Right forelimb (tissue), 1 donor: ENCODE results near the gene EXOSC9.
"Not testable (repeated sequence)": the region's sequence is repeated elsewhere in the genome, so short reads cannot be mapped to it uniquely, and the experiment has no call there.

Source experiments
- DNase-seq: peaks from one replicate; pipeline ENCODE4 v3.0.0-alpha.2; 2018

EXOSC9 gene, protein sequence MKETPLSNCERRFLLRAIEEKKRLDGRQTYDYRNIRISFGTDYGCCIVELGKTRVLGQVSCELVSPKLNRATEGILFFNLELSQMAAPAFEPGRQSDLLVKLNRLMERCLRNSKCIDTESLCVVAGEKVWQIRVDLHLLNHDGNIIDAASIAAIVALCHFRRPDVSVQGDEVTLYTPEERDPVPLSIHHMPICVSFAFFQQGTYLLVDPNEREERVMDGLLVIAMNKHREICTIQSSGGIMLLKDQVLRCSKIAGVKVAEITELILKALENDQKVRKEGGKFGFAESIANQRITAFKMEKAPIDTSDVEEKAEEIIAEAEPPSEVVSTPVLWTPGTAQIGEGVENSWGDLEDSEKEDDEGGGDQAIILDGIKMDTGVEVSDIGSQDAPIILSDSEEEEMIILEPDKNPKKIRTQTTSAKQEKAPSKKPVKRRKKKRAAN

DNA sequence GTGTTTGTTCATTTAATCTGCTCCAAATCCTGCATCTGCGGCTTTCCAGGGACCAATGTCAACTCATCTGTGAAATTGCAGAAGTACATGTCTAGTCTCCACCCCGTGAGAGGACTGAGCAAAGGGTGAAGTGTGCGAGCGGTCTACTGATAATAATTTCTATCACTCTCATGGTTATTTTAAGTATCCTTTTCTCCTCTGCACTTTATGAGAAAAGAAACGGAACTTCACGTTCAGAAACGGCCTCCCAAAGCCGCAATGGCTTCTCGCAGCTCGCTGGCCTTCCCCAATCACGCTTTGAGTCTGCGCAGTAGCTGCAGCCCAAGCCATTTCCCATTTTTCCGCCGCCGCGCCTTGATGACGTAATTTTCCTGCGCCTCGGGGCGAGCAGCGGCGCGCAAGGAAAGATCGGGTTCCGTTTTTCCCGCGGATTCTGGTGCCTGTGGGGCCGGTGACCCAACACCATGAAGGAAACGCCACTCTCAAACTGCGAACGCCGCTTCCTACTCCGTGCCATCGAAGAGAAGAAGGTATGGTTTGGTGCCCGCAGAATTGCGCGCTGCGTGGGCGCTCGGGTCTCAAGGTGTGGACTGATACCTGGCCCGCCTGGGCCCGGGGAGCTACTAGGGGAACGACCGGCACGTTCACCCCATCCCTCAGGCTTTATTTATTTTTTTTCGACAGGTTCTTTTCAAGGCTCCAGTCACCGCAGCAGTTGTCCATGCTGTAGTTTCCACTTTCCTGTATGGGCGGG lies at the start of gene EXOSC9:
TSS of gene EXOSC9 (plus strand) at position 363 of the 754 bp plus-strand sequence. CDS start at position 465, 102 bp downstream.
- DNase-seq = peak; percentile 97

DNA sequence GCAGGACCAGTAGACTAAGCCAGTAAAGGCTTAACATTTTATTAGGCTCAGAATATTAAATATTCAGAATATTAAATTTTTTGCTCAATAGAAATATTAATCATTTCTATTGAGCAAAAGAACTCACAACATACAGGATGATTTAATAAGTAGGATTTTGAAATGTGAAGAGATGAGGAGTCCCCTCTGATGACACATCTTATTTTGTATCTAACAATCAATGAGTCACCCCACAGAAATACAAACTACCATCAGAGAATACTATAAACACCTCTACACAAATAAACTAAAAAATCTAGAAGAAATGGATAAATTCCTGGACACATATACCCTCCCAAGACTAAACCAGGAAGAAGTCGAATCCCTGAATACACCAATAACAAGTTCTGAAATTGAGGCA lies 49.0 kb upstream of the EXOSC9 start:
- not testable (repeated sequence) for DNase-seq

DNA sequence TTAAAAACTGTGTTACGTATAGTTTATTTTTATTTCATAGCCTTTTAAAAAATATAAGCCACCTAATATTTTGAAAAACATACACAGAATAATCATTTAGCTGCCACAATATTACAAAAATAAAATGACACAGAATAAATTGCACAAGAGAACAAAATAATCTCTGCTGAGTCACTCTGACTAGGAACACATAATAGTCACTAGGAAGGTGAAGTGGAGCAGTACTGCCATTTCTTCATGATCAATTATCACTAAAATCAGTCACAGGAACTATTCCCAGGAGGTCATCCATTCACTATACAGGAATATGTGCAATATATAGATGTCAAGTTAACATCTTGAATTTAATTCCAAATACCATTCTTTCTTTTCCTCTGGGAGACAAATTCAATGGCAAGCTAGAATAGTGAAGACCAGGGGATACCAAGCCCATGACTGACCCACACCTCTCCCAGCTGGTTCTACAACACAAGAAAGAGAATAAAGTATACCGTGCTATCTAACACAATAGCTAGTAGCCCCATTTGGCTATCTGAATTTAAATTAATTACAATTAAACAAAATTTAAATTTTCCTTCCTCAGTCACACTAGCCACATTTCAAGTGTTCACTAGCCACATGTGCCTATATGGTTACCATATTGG lies 42.1 kb upstream of the EXOSC9 start:
- DNase-seq = no peak

DNA sequence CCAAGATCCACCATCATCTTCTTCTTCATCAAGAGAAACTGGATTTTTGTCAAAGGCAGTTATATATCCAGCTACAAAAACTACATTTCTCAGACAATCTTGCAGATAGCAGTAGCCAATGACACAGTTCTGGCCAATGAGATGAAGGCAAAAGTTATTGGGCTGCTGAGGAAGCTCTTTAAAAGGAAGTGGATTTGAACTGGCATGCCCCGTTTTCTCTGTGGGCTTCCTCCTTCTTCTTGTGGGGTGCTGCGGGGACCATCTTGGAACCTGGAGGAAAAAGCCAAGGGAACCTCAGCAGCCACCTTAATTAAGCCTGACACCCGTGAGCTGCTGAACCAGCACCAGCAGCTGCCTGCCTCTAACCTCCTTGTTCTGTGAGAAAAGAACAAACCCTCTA lies 40.9 kb upstream of the EXOSC9 start:
- DNase-seq = no peak

DNA sequence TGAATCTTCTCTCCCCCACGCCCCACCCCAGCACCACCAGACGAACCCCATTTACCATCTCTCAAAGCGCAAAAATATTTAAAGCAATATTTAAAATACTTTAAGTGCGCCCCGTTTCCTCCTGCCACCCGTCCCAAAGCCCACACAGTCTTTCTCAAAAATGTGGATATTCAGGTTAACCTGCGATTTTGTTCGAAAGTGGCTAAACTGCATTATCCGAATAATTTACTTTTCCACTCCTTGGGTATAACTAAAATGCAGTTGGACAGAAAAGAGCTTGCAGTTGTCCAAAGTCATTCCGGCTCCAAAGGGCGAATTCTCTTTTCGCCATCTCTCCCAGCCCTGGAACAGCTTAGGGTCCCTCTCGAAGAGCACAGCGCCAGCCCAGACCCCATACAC lies 36.8 kb upstream of the EXOSC9 start:
- DNase-seq = no peak

DNA sequence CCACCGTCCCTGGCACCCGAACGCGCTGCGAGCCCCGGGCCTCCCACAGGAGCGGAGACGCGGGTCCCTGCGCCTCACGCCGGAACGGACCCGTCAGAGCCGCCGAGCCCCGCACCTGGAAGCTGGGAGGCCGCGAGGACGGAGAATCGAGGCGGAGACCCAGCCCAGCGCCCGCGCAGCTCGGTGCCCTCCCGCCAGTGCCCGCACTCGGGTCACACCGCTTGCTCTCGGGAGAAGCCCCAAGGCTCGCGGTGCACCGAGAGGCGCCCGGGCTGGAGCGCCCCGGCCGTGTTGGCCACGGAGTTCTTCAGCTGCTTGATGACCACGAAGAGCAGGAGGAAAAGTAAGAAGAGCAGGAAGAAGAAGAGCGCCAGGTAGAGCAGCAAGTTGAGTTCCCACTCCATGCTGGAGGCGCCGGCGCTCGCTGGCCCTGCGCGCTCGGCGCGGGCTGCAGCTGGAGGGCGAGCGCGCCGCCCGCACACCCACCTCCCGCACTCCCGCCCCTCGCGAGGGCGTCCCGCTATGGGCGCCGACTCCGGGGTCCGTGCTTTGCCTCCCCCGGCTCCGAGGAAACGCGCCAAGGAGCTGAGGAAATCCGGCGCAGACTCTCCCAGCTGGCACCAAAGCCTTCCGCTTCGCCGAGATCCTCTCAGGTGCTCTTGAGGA lies 36.3 kb upstream of the EXOSC9 start, which contains the start of gene SMIM43:
TSS of gene SMIM43 (minus strand) at position 463 of the 666 bp plus-strand sequence. CDS start at position 404, 59 bp downstream.
- peak; percentile 52 for DNase-seq

DNA sequence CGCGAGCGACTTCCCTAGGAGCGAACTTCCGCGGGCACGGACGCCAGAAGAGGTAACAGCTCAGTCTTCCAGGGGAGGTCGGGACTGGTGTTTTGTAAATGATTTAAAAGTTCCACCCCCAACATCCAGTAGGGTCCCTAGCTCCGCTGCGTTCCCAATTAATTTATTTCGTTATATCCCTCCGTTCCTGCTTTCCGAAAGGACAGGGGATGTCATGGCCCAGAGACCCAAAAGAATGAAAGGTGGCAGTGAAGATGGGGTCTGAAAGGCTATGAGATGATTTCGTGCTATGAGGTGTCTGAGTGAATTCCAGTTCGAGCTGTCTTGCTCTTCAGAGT lies 35.8 kb upstream of the EXOSC9 start:
- DNase-seq = no peak

DNA sequence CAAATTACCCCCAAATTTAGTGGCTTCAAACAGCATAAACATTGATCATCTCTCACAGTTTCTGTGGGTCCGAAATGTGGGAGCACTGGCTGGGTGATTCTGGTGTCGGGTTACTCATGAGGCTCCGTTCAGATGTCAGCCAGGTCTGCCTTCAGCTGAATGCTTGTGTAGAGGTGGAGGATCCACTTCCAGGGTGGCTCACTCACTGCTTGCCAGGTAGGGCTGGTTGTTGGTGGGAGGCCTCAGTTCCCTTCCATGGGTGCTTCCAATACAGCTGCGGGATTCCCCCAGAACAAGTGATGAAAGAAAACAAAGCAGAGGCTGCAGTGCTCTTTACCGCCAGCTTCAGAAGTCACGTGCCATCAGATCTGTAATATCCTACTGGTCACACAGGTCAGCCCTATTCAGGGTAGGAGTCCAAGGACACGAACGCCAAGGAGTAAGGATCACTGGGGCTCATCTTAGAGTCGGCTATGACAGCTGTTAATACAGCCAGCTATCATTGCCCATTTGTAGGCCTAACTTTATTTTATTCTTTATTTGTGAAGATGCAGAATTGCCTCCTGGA lies 35.1 kb upstream of the EXOSC9 start:
- DNase-seq = no peak

DNA sequence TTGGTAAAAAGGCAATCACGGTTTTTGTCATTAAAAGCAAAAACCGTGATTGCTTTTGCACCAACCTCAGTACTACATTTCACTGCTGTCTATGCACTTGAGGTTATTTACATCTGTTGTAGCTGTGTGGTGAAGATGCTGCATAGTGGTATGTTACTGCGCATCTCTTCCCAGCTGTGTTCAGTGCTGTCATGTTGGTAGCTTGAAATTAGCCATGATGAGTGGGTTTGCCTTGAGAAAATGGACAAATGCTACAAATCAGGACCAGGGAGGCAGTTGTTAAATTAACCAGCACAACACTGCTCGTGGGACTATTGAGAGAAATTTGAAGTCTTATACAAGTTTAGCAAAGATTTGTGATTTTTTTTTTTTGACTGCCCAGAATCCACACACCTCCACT lies 34.0 kb upstream of the EXOSC9 start:
- DNase-seq = no peak

DNA sequence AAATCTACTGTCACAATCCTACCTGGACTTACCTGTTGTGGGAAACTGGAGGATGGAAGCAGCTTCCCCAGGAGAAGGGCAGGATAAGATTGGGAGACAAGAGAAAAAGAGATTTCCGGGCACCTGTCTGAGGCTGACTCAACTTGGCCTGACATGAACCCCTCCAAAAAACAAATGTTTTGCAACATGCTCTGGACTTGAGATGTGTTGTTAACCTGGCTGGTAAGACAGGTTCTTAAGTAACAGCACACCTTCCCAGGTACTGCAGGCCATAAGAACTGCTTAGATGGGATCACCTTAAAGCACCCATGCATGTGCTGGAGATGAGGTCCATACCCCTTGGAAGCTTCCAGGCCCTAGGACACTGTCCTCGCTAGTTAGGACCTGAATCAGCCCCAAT lies 31.8 kb upstream of the EXOSC9 start:
- DNase-seq = no peak

DNA sequence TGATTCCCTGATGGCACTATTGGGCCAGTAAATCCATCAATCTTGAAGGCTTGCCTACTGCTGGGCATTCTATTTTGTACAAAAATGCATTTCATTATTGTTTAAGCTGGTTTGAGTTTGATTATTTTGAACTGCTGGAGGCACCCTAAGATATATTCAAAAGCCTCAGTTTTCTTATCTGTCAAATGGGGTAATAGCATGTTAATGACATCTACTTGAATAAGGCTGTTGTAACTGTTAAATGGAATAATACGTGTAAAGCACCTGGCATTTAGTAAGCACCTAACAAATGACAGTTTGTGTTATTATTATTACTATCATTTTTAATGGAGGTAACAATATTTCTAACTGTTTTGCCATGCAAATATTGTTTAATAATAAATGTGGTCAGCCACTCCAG lies 29.3 kb upstream of the EXOSC9 start:
- DNase-seq = no peak

DNA sequence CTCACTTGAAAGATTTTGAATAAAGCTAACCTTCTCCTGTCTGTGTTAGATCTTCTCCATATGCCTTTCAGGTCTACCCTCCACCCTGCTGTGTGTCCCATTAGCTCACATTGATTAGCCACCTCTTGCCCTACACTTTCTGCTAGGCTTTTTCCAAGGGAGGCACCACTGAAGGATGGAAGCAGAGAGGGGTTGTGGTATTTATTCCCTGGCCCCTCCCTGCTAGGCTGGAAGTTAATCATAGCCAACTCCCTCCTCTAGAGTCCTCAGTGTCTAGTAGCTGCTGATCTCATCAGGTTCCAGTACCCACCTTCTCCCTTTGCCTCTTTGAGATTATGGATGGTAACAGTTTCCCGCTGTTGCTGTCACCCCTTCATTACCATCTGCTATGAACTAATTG lies 27.2 kb upstream of the EXOSC9 start:
- DNase-seq = no peak

DNA sequence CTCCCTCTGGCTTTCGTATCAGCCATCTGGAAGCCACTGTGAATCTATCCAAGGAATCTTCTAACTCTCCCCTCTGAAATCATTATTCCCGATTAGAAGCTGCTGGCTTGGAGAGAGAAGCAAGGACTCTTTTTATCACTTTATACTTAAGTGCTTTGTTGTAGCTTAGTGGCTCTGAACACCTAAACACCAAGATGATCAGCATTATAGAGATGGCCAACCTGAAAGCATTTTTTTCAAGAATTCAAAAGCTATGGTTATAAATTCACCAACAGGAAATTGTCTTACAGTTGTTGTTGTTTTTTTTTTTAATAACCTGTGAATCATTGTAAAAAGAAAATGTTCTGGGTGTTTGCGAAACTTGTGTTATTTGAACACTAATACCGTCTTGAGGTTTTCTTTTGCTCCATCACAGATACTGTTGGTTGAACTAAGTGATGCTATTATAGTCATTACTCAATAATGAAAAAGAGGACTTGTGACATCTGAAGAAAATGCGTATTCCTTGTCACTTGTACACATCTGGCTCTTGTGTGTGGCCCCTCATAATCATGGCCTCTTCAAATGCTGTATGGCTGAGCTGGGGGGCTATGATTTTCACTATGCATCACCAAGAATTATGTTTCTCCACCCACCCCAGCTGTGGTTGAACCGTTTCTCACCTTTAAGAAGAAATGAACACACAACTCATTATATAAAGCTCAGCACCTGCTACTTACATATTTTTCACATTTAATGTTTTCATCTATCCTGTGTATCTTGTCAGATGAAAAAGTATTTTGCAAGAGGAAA lies 24.3 kb upstream of the EXOSC9 start:
- DNase-seq = no peak

DNA sequence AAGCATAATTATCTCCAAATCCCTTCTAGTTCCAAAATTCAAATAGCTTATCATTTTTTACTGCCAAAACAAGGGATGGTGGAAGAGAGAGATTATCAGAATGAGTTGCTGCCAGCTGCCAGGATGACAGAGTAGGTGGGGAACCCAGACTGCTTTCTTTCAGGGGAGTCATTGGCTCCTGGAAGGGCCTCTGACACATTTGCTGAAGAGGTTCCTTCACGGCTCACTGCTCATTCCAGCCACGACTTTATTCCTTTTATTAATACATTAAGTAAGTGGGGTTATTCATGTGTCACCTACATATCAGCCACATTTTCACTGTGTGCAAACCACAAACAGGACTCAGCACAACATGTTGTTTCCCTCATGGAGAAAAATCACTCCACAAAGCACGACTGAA lies 23.5 kb upstream of the EXOSC9 start:
- DNase-seq = no peak

DNA sequence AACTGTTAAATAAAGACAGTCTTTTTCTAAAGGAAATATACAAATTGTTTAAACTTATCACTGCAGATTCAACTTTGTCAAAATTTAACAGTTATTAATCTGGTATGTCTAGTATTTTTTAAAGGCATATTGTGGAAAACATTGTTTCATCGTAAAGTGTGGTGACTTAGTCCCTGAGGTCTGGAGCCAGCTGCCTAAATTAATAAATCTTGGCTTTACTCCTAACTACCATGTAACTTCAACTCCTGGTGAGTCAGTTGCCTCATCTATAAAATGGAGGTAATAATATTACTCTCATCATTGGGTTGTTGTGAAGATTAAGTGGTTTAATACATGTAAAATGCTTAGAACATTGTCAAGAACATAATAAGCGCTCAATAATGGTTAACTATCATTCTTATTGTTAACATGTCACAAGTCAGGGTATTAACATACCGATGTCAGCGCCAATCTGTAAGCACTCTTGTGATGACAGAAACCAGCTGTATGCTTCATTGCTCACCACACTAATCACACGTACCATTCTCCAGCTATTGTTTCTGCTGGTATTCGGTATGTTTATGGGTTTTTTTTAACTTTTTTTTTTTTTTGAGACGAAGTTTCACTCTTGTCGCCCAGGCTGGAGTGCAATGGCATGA lies 22.0 kb upstream of the EXOSC9 start:
- no peak for DNase-seq

DNA sequence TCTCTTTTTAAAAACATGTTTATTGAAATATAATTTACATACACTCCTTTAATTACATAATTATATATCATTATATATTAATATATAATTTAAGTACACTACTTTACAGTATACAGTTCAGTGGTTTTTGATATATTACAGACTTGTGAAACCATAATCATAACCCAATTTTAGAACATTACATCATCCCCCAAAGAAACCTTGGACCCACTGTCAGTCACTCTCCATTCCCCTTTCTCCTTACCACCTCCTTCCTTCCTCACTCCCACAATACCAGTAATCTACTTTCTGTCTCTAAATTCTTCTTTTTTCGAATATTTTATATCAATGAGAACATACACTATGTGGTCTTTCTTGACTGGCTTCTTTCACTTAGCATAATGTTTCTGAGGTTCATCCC lies 17.9 kb upstream of the EXOSC9 start:
- DNase-seq = no peak

DNA sequence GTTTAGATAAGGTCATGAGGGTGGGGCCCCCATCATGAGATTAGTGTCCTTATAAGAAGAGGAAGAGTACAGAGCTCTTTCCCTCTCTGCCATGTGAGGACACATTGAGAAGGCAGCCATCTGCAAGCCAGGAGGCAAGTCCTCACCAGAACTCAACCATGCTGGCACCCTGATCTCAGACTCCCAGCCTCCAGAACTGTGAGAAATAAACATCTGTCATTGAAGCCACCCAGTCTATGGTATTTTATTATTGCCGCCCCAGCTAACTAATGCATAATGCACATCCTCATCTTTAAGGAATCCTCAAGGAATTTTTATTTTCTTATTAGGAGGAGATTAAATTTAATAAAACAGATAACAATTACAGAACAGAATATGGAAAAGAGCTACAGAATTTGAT lies 16.7 kb upstream of the EXOSC9 start:
- DNase-seq = no peak

DNA sequence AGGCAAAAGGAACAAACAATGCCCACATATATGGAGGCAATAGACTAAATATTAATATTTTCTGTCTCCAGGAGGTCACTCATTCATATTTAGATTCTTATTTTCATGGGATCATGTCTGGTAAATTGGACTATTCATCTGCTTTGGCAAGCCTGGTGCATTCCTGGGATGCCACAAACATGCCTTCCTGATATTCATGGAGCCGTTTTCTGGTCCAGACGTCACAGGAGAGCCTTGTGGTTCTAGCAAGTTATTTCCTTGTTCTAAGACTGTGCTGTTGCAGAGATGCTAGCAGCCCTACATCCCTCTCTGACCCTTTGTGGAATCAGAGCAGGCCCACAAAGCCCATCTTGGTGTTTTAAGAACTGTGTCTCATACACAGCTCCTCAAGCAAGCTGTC lies 16.1 kb upstream of the EXOSC9 start:
- DNase-seq = no peak

DNA sequence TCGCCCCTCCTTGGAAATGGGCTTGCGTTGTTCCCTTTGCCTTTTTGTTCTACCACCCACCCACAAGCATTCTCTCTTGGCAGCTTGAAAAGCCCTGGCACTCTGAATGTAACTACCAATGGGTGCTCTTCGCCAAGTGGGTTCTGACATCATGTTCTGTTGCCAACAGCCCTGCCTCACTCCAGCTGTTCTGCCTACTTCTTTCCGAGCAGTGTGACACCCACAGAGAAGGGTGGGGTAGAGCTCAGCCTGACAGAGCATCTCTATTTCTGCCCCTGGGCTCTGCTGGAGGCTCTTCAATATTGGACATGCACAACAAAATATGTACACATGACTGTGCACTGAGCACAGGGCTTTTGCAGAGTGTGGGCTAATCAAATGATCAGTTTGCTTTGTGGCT lies 15.6 kb upstream of the EXOSC9 start:
- no peak for DNase-seq

DNA sequence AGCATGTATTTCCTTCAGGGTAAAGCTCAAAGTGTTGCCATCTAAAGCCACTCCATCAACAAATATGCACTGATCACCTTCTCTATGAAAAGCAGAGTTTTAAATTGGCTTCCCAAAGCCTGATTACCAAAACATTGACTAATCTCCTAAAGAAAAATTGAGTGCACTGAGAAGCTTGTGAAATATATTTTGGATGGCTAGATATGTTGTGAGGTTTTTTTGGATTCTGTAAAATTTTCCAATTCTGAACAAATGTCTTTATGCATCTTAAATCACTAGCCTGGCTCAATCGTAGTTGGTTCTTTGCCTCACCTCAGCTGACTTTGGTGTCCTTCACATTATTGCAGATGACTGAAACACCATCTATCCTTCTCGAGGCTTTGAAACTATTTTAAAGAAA lies 14.9 kb upstream of the EXOSC9 start:
- DNase-seq = no peak

DNA sequence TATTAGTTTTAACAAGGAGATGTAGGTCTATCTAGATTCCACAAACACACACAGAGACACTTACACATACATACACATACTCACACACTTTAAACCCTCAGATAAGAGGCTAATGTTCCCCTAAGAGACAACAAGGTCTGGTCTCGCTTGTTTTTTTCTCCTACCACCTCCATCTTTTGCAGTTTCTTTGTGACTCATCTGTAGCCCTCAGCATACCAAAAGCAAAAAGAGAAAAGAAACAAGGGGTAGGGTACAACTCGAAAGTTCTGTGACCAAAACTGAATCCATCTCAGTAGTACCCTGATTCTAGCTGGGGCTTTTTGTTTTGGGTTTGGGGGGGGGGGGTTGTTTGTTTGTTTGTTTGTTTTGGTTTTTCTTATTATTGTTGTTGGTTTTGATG lies 12.2 kb upstream of the EXOSC9 start:
- no peak for DNase-seq

DNA sequence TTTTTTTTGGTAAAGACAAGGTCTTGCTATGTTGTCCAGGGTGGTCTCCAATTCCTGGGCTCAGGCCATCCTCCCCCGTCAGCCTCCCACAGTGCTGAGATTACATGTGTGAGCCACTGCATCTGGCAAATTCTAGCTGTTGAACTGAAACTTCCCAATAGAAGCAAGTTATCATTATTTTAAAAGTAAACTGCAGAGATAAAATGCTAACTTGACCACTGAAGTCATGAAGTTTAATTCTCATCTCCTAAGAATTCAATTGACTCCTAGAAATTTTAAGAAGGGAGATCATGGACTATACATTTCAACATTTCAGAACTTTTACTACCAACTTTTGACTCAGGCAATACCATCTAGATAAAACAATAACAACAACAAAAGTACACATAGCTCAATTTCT lies 11.7 kb upstream of the EXOSC9 start:
- DNase-seq = no peak
